A549 treated with ZK216348 at 1 μM for 4 hours (cell line): Measurements from ENCODE around the gene SP9. TPM values are rescaled to one million over a fixed set of nuclear protein-coding genes. Genes with fewer than 3 reads are reported as not detected.

Experiments used
- total RNA-seq: library from RNA; stranded (reverse); fragments of 200-300 nt; extraction: Qiagen RNA extraction; gene quantifications from 5 replicates; pipeline ENCODE4 v1.2.3, GENCODE V29; 2022; ENCODE audit warnings: low read depth

The SP9 gene
- 1.6 to 3.2 TPM (median 2.9 TPM) in 5 replicates for total RNA-seq

GRCh38 chr2:174334781-174335251 lies at the start of gene SP9:
Gene SP9 (plus strand): TSS chr2:174334954. CDS start chr2:174335093, 139 bp downstream.

Other genes starting within 250 kb of the SP9 start
- gene OLA1, start 86.4 kb upstream of the SP9 start, total RNA-seq = 117 to 160 TPM (median 121 TPM) in 5 replicates
- 11.6 to 20.1 TPM (median 15.3 TPM) in 5 replicates for gene SCRN3, start 60.8 kb downstream of the SP9 start, total RNA-seq
- 0.09 to 1.1 TPM (median 0.39 TPM) in 5 replicates for gene GPR155, start 152.1 kb downstream of the SP9 start, total RNA-seq